ENCODE data around the gene TTC39B.

The TTC39B gene

DNA sequence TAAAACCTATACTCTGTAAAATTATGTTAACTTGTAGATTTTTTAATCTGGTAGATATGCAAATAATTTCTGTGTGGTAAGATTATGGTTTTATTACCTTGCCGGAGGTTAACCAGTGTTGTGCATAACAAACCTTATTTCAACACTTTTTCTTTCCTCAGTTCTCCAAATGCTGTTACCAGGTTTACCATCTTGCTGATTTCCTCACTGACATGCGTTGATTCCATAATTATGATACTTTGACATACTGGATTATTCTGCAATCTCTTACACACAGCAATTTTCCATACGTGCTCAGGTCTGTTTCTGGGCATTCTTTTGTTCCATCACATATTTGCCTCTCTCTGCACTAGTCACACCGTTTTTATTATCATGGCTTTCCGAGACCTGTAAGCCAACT, 77.6 kb downstream of the TTC39B start:
- TF ChIP-seq CTCF (IDR thresholded peaks at IDR 0.05; ENCODE audit: insufficient read depth, missing control alignments), result no peak
- FAIRE-seq (no peak), DNase-seq (ENCODE audit: insufficient read length, low spot score) (no peak)

DNA sequence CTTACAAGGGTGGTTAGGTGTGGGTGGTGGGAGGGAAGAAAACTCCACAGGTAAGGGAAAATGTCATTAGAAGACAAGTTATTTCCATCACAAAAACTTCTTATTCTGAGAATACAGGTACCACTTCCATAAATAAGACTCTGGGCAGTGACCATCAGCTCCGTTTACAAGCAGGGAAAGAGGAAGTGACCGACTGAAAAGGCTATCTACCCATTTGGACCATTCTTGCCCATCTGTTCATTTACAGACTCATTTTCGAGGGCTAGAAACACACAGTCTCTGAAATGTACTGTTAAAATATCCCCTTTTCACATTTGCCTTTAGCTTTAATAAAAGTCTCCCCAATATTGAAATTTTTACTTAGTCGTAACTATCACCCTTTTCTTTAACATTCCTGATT, 79.5 kb downstream of the TTC39B start:
- FAIRE-seq (no peak), DNase-seq (ENCODE audit: insufficient read length, low spot score) (no peak)
- TF ChIP-seq CTCF (IDR thresholded peaks at IDR 0.05; ENCODE audit: insufficient read depth, missing control alignments), result no peak

DNA sequence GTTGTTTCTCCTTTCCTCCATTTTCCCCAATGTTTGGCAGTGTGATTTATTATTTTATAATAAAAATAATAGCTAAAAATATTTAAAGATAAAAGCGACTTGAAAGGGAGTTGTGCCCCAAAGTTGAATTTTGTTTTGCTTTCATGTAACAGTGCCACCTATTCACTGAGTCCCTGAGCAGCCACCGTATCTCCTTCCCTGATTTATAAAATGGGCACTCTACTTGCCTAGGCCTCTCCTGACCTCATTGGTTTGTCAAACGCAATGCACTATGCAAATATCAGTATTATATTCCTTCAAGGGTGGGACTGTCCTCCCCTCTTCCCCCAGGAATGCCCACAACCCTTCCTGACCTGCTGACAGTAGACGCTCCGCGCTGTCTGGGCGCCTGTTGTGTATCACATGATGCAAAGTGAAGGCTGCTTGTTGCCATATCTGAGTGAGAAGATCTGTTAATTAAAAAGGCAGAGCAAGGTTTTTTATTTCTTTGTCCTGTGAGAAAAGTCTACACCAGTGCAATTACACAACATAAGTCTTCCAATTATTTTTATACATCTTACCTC, 81.4 kb downstream of the TTC39B start:
- FAIRE-seq (no peak), DNase-seq (ENCODE audit: insufficient read length, low spot score) (no peak)
- TF ChIP-seq CTCF (IDR thresholded peaks at IDR 0.05; ENCODE audit: insufficient read depth, missing control alignments), result no peak

DNA sequence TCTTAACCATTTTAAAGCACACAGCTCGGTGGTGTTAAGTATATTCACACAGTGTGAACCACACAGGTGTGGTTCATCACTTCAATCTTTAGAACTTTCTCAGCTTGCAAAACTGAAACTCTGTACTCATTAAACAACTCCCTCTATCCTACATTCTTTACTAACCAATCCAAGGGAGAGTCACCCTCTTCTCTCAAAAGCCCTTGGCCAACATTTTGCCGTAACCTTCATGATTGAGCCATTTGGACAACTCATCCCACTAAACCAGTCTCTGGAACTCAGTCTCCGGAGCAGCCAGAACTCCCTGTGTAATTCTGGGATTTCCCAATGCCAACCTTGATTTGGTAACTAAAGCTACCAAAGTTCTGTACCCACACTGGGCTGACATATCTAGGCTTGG, 84.7 kb downstream of the TTC39B start:
- DNase-seq (ENCODE audit: insufficient read length, low spot score) (no peak), FAIRE-seq (no peak)
- TF ChIP-seq CTCF (IDR thresholded peaks at IDR 0.05; ENCODE audit: insufficient read depth, missing control alignments), result no peak

DNA sequence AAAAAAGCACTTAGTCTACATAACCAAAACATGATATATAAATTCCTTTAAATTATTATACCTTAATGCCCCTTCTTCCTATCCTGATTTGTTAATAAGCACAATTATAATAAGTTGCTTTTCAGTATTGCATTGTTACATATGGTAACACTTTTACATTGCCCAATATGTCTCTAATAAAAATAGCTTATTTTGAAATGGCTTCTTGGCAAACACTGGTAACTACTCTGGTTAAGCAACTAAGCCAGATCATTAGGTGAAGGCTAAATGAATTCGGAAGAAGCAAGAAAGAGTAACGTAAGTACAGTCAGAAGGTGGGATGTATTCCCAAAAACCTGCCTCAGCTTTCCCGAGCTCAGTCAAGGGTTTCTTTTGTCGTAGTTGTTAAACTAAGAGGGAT, 85.3 kb downstream of the TTC39B start:
- DNase-seq (ENCODE audit: insufficient read length, low spot score), result no peak
- no peak for TF ChIP-seq CTCF (IDR thresholded peaks at IDR 0.05; ENCODE audit: insufficient read depth, missing control alignments)

DNA sequence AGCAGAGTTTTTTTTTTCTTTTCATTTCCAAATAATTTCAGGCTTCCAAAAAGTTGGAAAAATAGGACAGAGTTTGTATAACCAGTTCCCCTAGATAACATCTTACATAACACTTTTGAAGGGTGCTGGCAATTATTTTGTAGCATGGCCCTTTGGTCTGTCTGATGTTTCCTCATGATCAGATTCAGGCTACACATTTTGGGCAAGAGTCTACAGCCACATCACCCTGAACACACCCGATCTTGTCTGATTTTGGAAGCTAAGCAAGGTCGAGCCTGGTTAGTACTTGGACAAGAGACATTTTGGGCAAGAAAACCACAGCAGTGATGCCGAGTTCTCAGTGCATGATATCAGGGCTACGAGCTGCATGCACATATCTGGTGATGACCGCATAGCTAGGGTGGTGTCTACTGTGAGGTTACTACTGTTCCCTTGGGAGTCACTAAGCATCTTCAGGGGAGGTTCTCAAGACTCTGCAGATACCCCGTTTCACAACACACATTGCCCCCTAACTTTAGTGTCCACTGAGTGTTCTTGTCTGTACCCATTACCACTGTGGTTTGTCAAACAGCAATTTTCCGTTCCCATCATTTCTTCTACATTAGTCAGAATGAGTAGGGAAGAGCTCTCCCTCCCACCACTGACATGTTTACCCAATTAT, 86.2 kb downstream of the TTC39B start:
- no peak for FAIRE-seq
- TF ChIP-seq CTCF (IDR thresholded peaks at IDR 0.05; ENCODE audit: insufficient read depth, missing control alignments), result no peak
- DNase-seq (ENCODE audit: insufficient read length, low spot score), result no peak

More for the DNA sequence above, 85.3 kb downstream of the TTC39B start:
- no peak for FAIRE-seq

DNA sequence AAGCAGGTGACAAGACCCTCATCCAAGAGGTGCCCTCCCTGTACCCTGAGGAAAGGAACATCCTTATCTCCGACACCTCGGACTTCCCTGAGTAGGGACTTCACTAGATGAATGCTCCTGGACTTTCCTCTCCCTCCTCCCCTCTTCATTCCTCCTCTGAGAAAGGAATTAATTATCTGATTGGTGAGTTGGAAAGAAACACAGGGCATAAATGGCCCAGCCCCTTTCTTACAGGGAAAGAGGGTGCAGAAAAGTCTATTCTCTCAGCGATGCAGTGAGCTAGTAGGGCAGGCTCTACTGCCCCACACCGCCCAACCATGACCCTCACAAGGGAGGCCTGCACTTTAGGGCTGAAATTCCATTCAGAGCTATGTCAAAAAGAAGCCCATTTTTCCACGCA, 87.5 kb downstream of the TTC39B start:
- TF ChIP-seq CTCF (IDR thresholded peaks at IDR 0.05; ENCODE audit: insufficient read depth, missing control alignments), result no peak
- FAIRE-seq, result no peak
- DNase-seq (ENCODE audit: insufficient read length, low spot score), result no peak
